SIG-M5 treated with dmso at 0.1 percent for 504 hours (cell line): Measurements from ENCODE around the gene ADRM1.

Experiments
- DNase-seq: peaks from one replicate; lab custom pipeline; 2025; ENCODE audit not compliant: unreplicated experiment; lab: John Stamatoyannopoulos, UW

ADRM1 gene

GRCh38 chr20:62277253-62277652 lies 25.5 kb upstream of the ADRM1 start:
- no peak for DNase-seq

GRCh38 chr20:62280303-62280702 lies 22.5 kb upstream of the ADRM1 start:
- DNase-seq, result no peak

- DNase-seq, result no peak
Measured at GRCh38 chr20:62281161-62281933, 21.4 kb upstream of the ADRM1 start.

GRCh38 chr20:62282103-62282502 lies 20.7 kb upstream of the ADRM1 start:
- no peak for DNase-seq

- no peak for DNase-seq
Measured at GRCh38 chr20:62282877-62283503, 19.8 kb upstream of the ADRM1 start.

GRCh38 chr20:62284448-62284847 lies 18.3 kb upstream of the ADRM1 start:
- no peak for DNase-seq

GRCh38 chr20:62285151-62285550 lies 17.6 kb upstream of the ADRM1 start:
- no peak for DNase-seq

GRCh38 chr20:62285722-62286121 lies 17.1 kb upstream of the ADRM1 start:
- DNase-seq, result no peak

GRCh38 chr20:62286493-62287064 lies 16.2 kb upstream of the ADRM1 start:
- DNase-seq, result no peak

- DNase-seq, result no peak
Measured at GRCh38 chr20:62287129-62287528, 15.7 kb upstream of the ADRM1 start.

GRCh38 chr20:62287759-62288534 lies 14.8 kb upstream of the ADRM1 start:
- no peak for DNase-seq

- no peak for DNase-seq
Measured at GRCh38 chr20:62288535-62289105, 14.2 kb upstream of the ADRM1 start.

- no peak for DNase-seq
Measured at GRCh38 chr20:62289131-62289530, 13.7 kb upstream of the ADRM1 start.

- no peak for DNase-seq
Measured at GRCh38 chr20:62289898-62290297, 12.9 kb upstream of the ADRM1 start.

- no peak for DNase-seq
Measured at GRCh38 chr20:62291251-62292066, 11.3 kb upstream of the ADRM1 start.

GRCh38 chr20:62292108-62292507 lies 10.7 kb upstream of the ADRM1 start:
- no peak for DNase-seq

GRCh38 chr20:62293111-62293784 lies 9.5 kb upstream of the ADRM1 start:
- no peak for DNase-seq

- no peak for DNase-seq
Measured at GRCh38 chr20:62293946-62294345, 8.9 kb upstream of the ADRM1 start.

- DNase-seq, result no peak
Measured at GRCh38 chr20:62294516-62294915, 8.3 kb upstream of the ADRM1 start.
